Prostate gland (tissue), 2 donors: Measurements from ENCODE around the gene RAB30.

Experiments
- CTCF ChIP-seq, 4 experiments: fragments of 200-600 bp in 2 of 4; fragments of 450-650 bp in 2 of 4; sonication (generic) in 2 of 4; IDR thresholded peaks; 1 replicate in 3 of 4; 2 replicates in 1 of 4; pipeline ENCODE4 v1.5.1; 2016 to 2019; ENCODE audit warnings: antibody characterized with exemption in 4 of 4, mild to moderate bottlenecking in 2 of 4, moderate library complexity in 2 of 4
- POLR2A ChIP-seq: fragments of 450-650 bp; IDR thresholded peaks from one replicate; pipeline ENCODE4 v1.6.1; 2016; ENCODE audit warnings: antibody characterized with exemption, mild to moderate bottlenecking
- POLR2AphosphoS5 ChIP-seq: sonication (generic); formaldehyde crosslinking; IDR thresholded peaks from one replicate; pipeline ENCODE4 v1.6.1; 2017; ENCODE audit warnings: antibody characterized with exemption

GRCh38 chr11:82999232-82999631 lies 72.5 kb downstream of the RAB30 start:
- TF ChIP-seq POLR2A (no peak), CTCF (IDR thresholded peaks at IDR 0.05) (no peak), POLR2AphosphoS5 (no peak)
